Esophagus squamous epithelium (tissue), 5 donors: Measurements from ENCODE around the gene ZC2HC1C. TPM values are rescaled to one million over a fixed set of nuclear protein-coding genes. Genes with fewer than 3 reads are reported as not detected.

Source experiments
- DNase-seq: peaks from one replicate; lab custom pipeline; 2025; lab: John Stamatoyannopoulos, UW
- H3K27ac ChIP-seq, 4 donors: fragments of 200-600 bp; sonication (generic); one replicate each; pipeline ENCODE4 v1.5.1; 2016 to 2019; ENCODE audit warnings: mild to moderate bottlenecking in 1 of 4
- H3K27me3 ChIP-seq, 4 donors: fragments of 200-600 bp; sonication (generic); 1 replicate in 3 of 4; 2 replicates in 1 of 4; pipeline versions ENCODE4 v1.5.1 to v1.6.0; 2017 to 2021; ENCODE audit warnings: antibody characterized with exemption in 1 of 4
- H3K36me3 ChIP-seq, 3 donors: fragments of 200-600 bp; sonication (generic); one replicate each; pipeline ENCODE4 v1.5.1; 2016 to 2019
- H3K4me1 ChIP-seq, 3 donors: fragments of 200-600 bp; sonication (generic); one replicate each; pipeline ENCODE4 v1.5.1; 2017 to 2019
- H3K4me3 ChIP-seq, 4 donors: fragments of 200-600 bp; sonication (generic); 1 replicate in 3 of 4; 2 replicates in 1 of 4; pipeline ENCODE4 v1.5.1; 2016 to 2019; ENCODE audit warnings: mild to moderate bottlenecking in 2 of 4, moderate library complexity in 1 of 4
- H3K9me3 ChIP-seq, 3 donors: fragments of 200-600 bp; sonication (generic); one replicate each; pipeline ENCODE4 v1.5.1; 2016 to 2019
- CTCF ChIP-seq, 6 experiments: fragments of 450-650 bp in 4 of 6; fragments of 200-600 bp in 2 of 6; sonication (generic) in 2 of 6; IDR thresholded peaks; one replicate each; pipeline ENCODE4 v1.5.1; 2016 to 2019; ENCODE audit warnings: antibody characterized with exemption in 6 of 6, mild to moderate bottlenecking in 4 of 6, moderate library complexity in 4 of 6
- POLR2A ChIP-seq, 4 donors: fragments of 450-650 bp; IDR thresholded peaks; one replicate each; pipeline ENCODE4 v1.6.1; 2017; ENCODE audit warnings: antibody characterized with exemption in 4 of 4, mild to moderate bottlenecking in 4 of 4, moderate library complexity in 3 of 4
- WGBS, 2 donors: methylation state at CpG; one replicate each; pipeline ENCODE4 v1.1.5; 2018; 5-methylcytosine and 5-hydroxymethylcytosine counted together
- intact Hi-C: fragments of 100-400 bp; cut with DNase I; formaldehyde crosslinking; loops from one replicate; pipeline ENCODE4 v1.15.0; 2022
- total RNA-seq, 4 donors: library from RNA; depleted of rRNA; stranded (reverse); fragments of >200 nt; gene quantifications; one replicate each; pipeline ENCODE4 v1.1.0, GENCODE V29; 2016
- donor health status: DM: yes; HTN: yes; CAD: no.

The ZC2HC1C gene
- total RNA-seq, 4 donors from 2014 or later = 0.64 to 5.0 (median 2.2) TPM

- 0% methylated on average over 1 of the region's 1 CpG for WGBS, 2 donors
- intact Hi-C loops = no loop called here
- Histone ChIP-seq H3K36me3 (peaks cover 0 to 92% (median 16%) of the 10 kb centered on the region in 3 donors), H3K9me3 (no peaks in the 10 kb centered on the region), H3K27ac (no peak overlapping the region), H3K4me1 (peaks cover 0 to 2% (median 0%) of the 10 kb centered on the region in 3 donors), H3K27me3 (no peaks in the 10 kb centered on the region), H3K4me3 (no peak overlapping the region)
- no peak for TF ChIP-seq POLR2A (IDR thresholded peaks at IDR 0.05)
- TF ChIP-seq CTCF (IDR thresholded peaks at IDR 0.05) = no peak
- DNase-seq = no peak
These were observed 39.3 kb upstream of the ZC2HC1C start for GRCh38 chr14:75030147-75030546.

GRCh38 chr14:75032939-75033338 lies 36.5 kb upstream of the ZC2HC1C start:
- 90 to 91% methylated on average over 2 of the region's 2 CpGs for WGBS, 2 donors
- Histone ChIP-seq H3K4me3 (no peak overlapping the region), H3K36me3 (peaks cover 0 to 94% (median 20%) of the 10 kb centered on the region in 3 donors), H3K27me3 (no peaks in the 10 kb centered on the region), H3K4me1 (no peaks in the 10 kb centered on the region), H3K9me3 (no peaks in the 10 kb centered on the region), H3K27ac (no peak overlapping the region)
- no peak for DNase-seq
- intact Hi-C loops = no loop called here
- TF ChIP-seq POLR2A (IDR thresholded peaks at IDR 0.05) = no peak
- TF ChIP-seq CTCF (IDR thresholded peaks at IDR 0.05) = no peak

GRCh38 chr14:75040507-75040906 lies 28.9 kb upstream of the ZC2HC1C start:
- H3K9me3 ChIP-seq = no peaks in the 10 kb centered on the region
- no peak overlapping the region for H3K4me3 ChIP-seq
- H3K27me3 ChIP-seq = no peaks in the 10 kb centered on the region
- intact Hi-C loops = no loop called here
- DNase-seq = no peak
- H3K4me1 ChIP-seq = peaks cover 0 to 35% (median 2%) of the 10 kb centered on the region in 3 donors
- WGBS, 2 donors = 70 to 85% methylated on average over 1 of the region's 1 CpG
- peaks cover 5 to 68% (median 10%) of the 10 kb centered on the region in 3 donors for H3K36me3 ChIP-seq
- no peak for TF ChIP-seq POLR2A (IDR thresholded peaks at IDR 0.05)
- TF ChIP-seq CTCF (IDR thresholded peaks at IDR 0.05) = no peak
- H3K27ac ChIP-seq = peak overlapping the region in 1 of 4 donors; percentile 38

- Histone ChIP-seq H3K27me3 (no peaks in the 10 kb centered on the region), H3K4me1 (peaks cover 0 to 39% (median 5%) of the 10 kb centered on the region in 3 donors), H3K36me3 (peaks cover 5 to 64% (median 10%) of the 10 kb centered on the region in 3 donors), H3K9me3 (no peaks in the 10 kb centered on the region), H3K27ac (peak overlapping the region in 1 of 4 donors; percentile 38), H3K4me3 (no peak overlapping the region)
- 95% methylated on average over 2 of the region's 2 CpGs; no CpG with 5 or more reads in 1 of the 2 donors for WGBS, 2 donors
- TF ChIP-seq POLR2A (IDR thresholded peaks at IDR 0.05) (no peak), CTCF (IDR thresholded peaks at IDR 0.05) (no peak)
- DNase-seq = no peak
- intact Hi-C loops = no loop called here
These were observed 28.5 kb upstream of the ZC2HC1C start for GRCh38 chr14:75040959-75041358.

- Histone ChIP-seq H3K4me3 (no peak overlapping the region), H3K4me1 (peaks cover 0 to 43% (median 5%) of the 10 kb centered on the region in 3 donors), H3K36me3 (peaks cover 5 to 57% (median 10%) of the 10 kb centered on the region in 3 donors), H3K27me3 (no peaks in the 10 kb centered on the region), H3K27ac (peak overlapping the region in 2 of 4 donors; percentile 7 to 31), H3K9me3 (no peaks in the 10 kb centered on the region)
- TF ChIP-seq POLR2A (IDR thresholded peaks at IDR 0.05) (no peak), CTCF (IDR thresholded peaks at IDR 0.05) (no peak)
- intact Hi-C loops = no loop called here
- 90% methylated on average over 4 of the region's 4 CpGs for WGBS, 2 donors
- no peak for DNase-seq
These were observed 27.8 kb upstream of the ZC2HC1C start for GRCh38 chr14:75041613-75042012.
